ENCODE results near the gene CEL. TPM values are rescaled to one million over a fixed set of nuclear protein-coding genes. Genes with fewer than 3 reads are reported as not detected.

The CEL gene
- total RNA-seq, 2 experiments from 2014 or later: 1.2 to 1.8 TPM

- no peak for DNase-seq (ENCODE audit: low spot score)
- CTCF ChIA-PET (ENCODE audit: unreplicated experiment): no interaction called here
- Histone ChIP-seq H3K4me2 (ENCODE audit: low read length) (peak overlapping the region; percentile 86), H3K4me1 (ENCODE audit: insufficient read depth, low read length, poor library complexity, severe bottlenecking) (peaks cover 33% of the 10 kb centered on the region), H3K79me2 (ENCODE audit: insufficient read depth, low read depth, low read length) (peaks cover 48% of the 10 kb centered on the region), H4K20me1 (ENCODE audit: insufficient read depth, low read length) (peaks cover 5% of the 10 kb centered on the region; the same call in 1 of the 2 replicates), H3K27ac (ENCODE audit: low read depth, low read length, poor library complexity, severe bottlenecking) (peak overlapping the region; percentile 50), H3K36me3 (ENCODE audit: insufficient read depth, low read length) (peaks cover 21% of the 10 kb centered on the region; the same call in 1 of the 2 replicates), H2AFZ (ENCODE audit: low read length) (peak overlapping the region; percentile 29; the same call in 1 of the 2 replicates), H3K4me3 (ENCODE audit: low read depth, low read length, poor library complexity, severe bottlenecking) (peak overlapping the region; percentile 97), H3K9me2 (ENCODE audit: insufficient read depth, low read length) (no peaks in the 10 kb centered on the region), H3K9me3 (ENCODE audit: low read length) (no peaks in the 10 kb centered on the region)
- intact Hi-C loops (cut with micrococcal nuclease; ENCODE audit: unreplicated experiment): no loop called here
- POLR2A ChIA-PET: interaction anchor here (0.8 to 1.9 kb wide), 8 partner anchors 8 to 448 kb away, joined by 3 to 7 read pairs (median 4); partner anchors contain the start of genes DDX31 and GTF3C4
- TSS peak; percentile 95 for BruUV-seq (replicated peaks)
- no peak for TF ChIP-seq CTCF (conservative IDR thresholded peaks at IDR 0.05; ENCODE audit: low read length)
- no peak for TF ChIP-seq EZH2phosphoT487 (IDR thresholded peaks at IDR 0.05; ENCODE audit: borderline replicate concordance, low read depth, low read length)
These were observed 31.8 kb upstream of the CEL start for GRCh38 chr9:133029994-133030316.

GRCh38 chr9:133030317-133031129 is 31.3 kb upstream of the CEL start, which contains the start of gene GTF3C5:
GTF3C5 (plus strand) TSS chr9:133030997; CDS start chr9:133031012, 15 bp downstream.
- peak within 1 kb of the TSS; percentile 64 for H2AFZ ChIP-seq (ENCODE audit: low read length)
- DNase-seq (ENCODE audit: low spot score): peak; percentile 99
- ChIA-PET POLR2A (interaction anchor here (0.6 to 1.9 kb wide), 10 partner anchors 8 to 447 kb away, joined by 3 to 7 read pairs (median 4); partner anchors contain the start of genes DDX31 and GTF3C4), CTCF (ENCODE audit: unreplicated experiment) (no interaction called here)
- peak within 1 kb of the TSS; percentile 97 for H3K4me3 ChIP-seq (ENCODE audit: low read depth, low read length, poor library complexity, severe bottlenecking)
- TF ChIP-seq EZH2phosphoT487 (IDR thresholded peaks at IDR 0.05; ENCODE audit: borderline replicate concordance, low read depth, low read length): no peak
- no peak for TF ChIP-seq CTCF (conservative IDR thresholded peaks at IDR 0.05; ENCODE audit: low read length)
- peaks cover 33% of the 10 kb centered on the region for H3K4me1 ChIP-seq (ENCODE audit: insufficient read depth, low read length, poor library complexity, severe bottlenecking)
- H3K27ac ChIP-seq (ENCODE audit: low read depth, low read length, poor library complexity, severe bottlenecking): peak within 1 kb of the TSS; percentile 50
- H3K9me2 ChIP-seq (ENCODE audit: insufficient read depth, low read length): no peaks in the 10 kb centered on the region
- intact Hi-C loops (cut with micrococcal nuclease; ENCODE audit: unreplicated experiment): no loop called here
- TSS peak; percentile 54 for BruUV-seq (replicated peaks)
- H3K9me3 ChIP-seq (ENCODE audit: low read length): no peaks in the 10 kb centered on the region
- peaks cover 9% of the 10 kb centered on the region; the same call in 1 of the 2 replicates for H4K20me1 ChIP-seq (ENCODE audit: insufficient read depth, low read length)
- peaks cover 54% of the 10 kb centered on the region for H3K79me2 ChIP-seq (ENCODE audit: insufficient read depth, low read depth, low read length)
- peaks cover 21% of the 10 kb centered on the region; the same call in 1 of the 2 replicates for H3K36me3 ChIP-seq (ENCODE audit: insufficient read depth, low read length)
- H3K4me2 ChIP-seq (ENCODE audit: low read length): peak within 1 kb of the TSS; percentile 86

GRCh38 chr9:133031130-133031422 is 30.7 kb upstream of the CEL start:
- Histone ChIP-seq H3K79me2 (ENCODE audit: insufficient read depth, low read depth, low read length) (peaks cover 59% of the 10 kb centered on the region), H3K4me2 (ENCODE audit: low read length) (peak overlapping the region; percentile 84), H4K20me1 (ENCODE audit: insufficient read depth, low read length) (peaks cover 12% of the 10 kb centered on the region; the same call in 1 of the 2 replicates), H2AFZ (ENCODE audit: low read length) (peak overlapping the region; percentile 64), H3K9me3 (ENCODE audit: low read length) (no peaks in the 10 kb centered on the region), H3K4me3 (ENCODE audit: low read depth, low read length, poor library complexity, severe bottlenecking) (peak overlapping the region; percentile 97), H3K9me2 (ENCODE audit: insufficient read depth, low read length) (no peaks in the 10 kb centered on the region), H3K36me3 (ENCODE audit: insufficient read depth, low read length) (peaks cover 21% of the 10 kb centered on the region; the same call in 1 of the 2 replicates), H3K27ac (ENCODE audit: low read depth, low read length, poor library complexity, severe bottlenecking) (peak overlapping the region; percentile 49), H3K4me1 (ENCODE audit: insufficient read depth, low read length, poor library complexity, severe bottlenecking) (peaks cover 33% of the 10 kb centered on the region)
- BruUV-seq (replicated peaks): no TSS peak
- TF ChIP-seq CTCF (conservative IDR thresholded peaks at IDR 0.05; ENCODE audit: low read length) (no peak), EZH2phosphoT487 (IDR thresholded peaks at IDR 0.05; ENCODE audit: borderline replicate concordance, low read depth, low read length) (no peak)
- ChIA-PET POLR2A (interaction anchor here (0.5 to 1.9 kb wide), 7 partner anchors 9 to 361 kb away, joined by 3 to 7 read pairs (median 4); partner anchors contain the start of genes DDX31 and GTF3C4), CTCF (ENCODE audit: unreplicated experiment) (no interaction called here)
- intact Hi-C loops (cut with micrococcal nuclease; ENCODE audit: unreplicated experiment): no loop called here
- DNase-seq (ENCODE audit: low spot score): no peak
